GM21576 (cell line): Measurements from ENCODE around the gene CCDC177.

ENCODE experiments used
- ATAC-seq: cut with Tn5 transposase; IDR thresholded peaks from one replicate; pipeline ENCODE4 v1.9.1; 2021; ENCODE audit warnings: mild to moderate bottlenecking, moderate library complexity; ENCODE audit not compliant: unreplicated experiment

The CCDC177 gene

GRCh38 chr14:69569859-69570258 is 4.8 kb downstream of the CCDC177 start:
- ATAC-seq: no peak

GRCh38 chr14:69567563-69567962 is 7.1 kb downstream of the CCDC177 start:
- ATAC-seq: no peak

DNA sequence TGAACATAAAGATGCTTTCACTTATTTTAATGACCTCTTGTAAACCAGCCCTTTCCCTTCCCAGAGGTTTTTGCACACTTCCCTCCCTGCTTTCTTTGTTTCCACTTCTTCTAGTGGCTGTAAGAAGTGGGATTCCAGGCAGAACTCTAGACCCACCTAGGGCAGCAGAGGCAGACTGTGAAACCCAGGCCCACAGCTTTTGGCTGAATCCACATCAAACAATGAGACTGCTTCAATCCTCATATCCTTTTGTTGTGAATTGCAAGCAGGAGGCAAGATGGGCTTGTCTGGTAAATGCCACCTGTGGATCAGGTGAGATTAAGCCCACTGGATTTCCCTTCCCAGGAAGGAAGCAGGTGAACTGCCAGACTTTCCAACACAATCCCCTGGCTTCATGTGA is 12.8 kb downstream of the CCDC177 start:
- no peak for ATAC-seq

DNA sequence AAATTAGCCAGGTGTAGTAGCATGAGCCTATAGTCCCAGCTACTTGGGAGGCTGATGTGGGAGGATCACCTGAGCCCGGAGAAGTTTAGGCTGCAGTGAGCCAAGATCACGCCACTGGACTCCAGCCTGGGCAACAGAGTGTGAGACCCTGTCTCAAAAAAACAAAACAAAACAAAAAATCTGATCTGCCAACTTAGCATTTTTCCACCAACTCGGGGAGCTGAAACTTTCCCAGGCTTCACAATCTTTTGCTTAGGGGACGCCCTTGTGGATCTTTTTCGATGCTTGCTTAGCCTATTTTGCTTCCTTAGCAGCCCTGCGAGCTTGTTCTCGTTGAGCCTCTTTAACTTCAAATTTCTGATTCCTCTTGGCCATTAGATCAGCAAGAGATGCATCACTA is 13.8 kb downstream of the CCDC177 start:
- no peak for ATAC-seq

GRCh38 chr14:69559581-69560011 is 15.1 kb downstream of the CCDC177 start:
- no peak for ATAC-seq

GRCh38 chr14:69558774-69559173 is 15.9 kb downstream of the CCDC177 start:
- no peak for ATAC-seq

DNA sequence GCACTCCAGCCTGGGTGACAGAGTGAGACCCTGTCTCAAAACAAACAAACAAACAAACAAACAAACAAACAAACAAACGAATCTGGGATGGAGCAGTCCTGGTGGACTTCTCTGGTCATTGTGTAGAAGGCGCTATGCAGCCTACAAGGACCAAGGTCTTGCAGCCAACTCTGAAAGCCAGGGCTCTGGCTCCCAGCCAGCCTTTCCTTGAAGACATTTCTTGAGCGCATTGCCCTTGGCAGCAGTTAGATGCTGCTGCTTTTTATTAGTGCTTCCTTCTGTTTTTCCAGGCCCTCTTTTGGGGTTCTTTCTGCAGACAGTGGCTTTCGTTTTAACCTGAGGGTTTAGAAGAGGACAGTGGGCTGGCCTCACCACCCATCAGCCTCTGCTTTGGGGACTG is 20.2 kb downstream of the CCDC177 start:
- ATAC-seq: no peak

GRCh38 chr14:69553252-69553651 is 21.4 kb downstream of the CCDC177 start:
- no peak for ATAC-seq

GRCh38 chr14:69551511-69551910 is 23.2 kb downstream of the CCDC177 start:
- ATAC-seq: no peak

DNA sequence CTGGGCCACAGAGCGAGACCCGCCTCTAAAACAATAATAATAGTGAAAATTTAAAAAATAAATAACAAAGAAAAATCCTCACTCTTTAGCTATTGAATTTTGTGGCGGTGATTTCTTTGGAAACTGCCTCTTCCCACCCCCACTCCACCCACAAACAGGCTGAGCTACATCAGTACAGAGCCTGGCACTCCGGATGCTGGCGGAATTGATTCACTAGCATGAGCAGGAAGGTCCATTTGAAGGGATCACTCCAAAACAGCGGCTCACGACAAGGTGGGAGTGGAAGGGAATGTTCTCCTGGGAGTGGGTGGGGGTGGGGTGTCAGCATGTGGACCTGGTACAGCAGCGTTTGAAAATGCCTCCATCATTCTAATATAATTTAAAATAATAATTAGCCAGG is 26.1 kb downstream of the CCDC177 start:
- ATAC-seq: no peak

- ATAC-seq: no peak
Observed at GRCh38 chr14:69547701-69548348, 26.8 kb downstream of the CCDC177 start.

DNA sequence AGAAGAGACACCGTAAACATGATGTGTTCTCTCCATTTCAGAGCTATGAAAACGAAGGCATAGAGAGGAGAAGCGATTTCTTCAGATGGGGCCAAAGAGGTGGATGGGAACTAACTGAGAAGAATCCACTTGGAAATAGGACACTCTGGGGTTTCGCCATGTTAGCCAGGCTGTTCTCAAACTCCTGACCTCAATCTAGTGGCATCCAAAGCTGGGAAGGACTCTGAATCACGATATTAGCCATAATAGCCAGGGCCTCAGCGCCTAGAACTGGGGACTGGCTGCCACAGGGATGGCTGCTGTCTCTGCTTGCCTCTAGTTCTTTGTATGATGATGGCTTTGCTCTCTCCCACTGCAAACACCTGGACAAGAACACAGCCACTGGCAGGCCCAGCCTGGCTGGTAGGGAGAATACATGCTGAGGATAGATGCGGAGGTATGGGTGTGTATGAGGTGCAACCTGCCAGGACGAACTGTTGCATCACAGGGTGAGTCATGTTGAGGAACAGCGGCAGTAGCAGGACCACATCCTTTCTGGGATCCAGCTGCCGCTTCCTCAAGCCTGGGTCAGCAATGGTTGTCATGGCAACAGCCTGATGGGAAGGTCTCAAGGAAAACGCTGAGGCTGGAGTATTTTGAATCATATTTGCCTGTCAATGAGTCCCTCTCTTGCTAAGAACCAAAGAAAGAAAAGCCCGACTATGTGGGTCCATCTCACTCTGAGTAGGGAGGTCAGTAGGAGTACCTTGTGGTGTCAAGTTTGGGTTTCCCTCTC is 31.1 kb downstream of the CCDC177 start:
- no peak for ATAC-seq

DNA sequence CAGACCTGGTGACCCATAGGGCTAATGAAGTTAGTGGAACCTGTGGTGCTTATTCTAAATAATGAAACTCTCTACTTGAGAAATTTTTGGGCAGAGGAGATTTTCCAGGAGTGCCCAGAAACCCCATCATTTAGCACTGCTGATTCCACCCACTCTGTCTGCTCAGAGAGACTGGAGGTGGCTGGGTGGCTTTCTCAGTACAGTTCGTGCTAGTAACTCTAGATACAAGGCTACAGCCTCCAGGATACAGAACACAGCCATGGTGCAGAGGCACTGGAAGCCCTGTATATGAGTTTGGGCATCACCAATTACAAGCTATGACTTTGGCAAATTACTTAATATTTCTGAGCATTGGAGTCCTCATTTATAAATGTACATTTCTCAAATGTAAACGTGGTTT is 32.4 kb downstream of the CCDC177 start:
- no peak for ATAC-seq

GRCh38 chr14:69540654-69541335 is 33.9 kb downstream of the CCDC177 start:
- ATAC-seq: no peak

GRCh38 chr14:69539631-69540410 is 34.9 kb downstream of the CCDC177 start:
- no peak for ATAC-seq

DNA sequence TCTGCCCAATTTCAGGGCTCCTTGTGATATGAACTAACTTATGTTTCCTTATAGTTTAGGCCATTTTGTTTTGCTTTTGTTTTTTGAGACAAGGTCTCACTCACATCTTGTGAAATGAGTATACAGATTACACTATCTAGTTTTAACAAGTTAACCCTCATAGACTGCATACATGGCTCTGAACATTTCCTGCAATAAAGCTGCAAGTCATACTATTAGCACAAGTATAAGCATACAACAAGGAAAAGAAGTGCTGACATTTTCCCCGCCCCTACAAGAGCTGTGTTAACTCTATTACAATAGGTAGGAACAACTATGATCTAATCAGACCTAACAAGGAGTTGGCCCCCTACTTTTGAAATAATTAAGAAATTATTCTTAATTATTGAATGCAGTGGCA is 35.9 kb downstream of the CCDC177 start:
- ATAC-seq: no peak

DNA sequence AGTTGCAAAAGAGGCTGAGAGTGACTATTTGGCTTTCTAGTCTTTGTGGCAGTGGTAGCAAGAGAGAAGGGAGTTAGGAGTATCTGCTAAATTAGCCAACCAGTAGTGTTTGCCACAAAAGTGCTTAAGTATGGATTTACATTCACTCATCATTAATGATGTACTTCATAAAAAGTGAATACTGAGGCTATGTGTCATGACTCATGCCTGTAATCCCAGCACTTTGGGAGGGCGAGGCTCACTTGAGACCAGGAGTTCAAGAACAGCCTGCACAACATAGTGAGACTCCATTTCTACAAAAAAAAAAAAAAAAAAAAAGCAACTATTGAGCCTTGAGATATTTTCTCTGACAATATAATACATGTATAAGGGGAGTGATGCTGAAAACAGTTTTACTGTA is 36.8 kb downstream of the CCDC177 start:
- no peak for ATAC-seq

DNA sequence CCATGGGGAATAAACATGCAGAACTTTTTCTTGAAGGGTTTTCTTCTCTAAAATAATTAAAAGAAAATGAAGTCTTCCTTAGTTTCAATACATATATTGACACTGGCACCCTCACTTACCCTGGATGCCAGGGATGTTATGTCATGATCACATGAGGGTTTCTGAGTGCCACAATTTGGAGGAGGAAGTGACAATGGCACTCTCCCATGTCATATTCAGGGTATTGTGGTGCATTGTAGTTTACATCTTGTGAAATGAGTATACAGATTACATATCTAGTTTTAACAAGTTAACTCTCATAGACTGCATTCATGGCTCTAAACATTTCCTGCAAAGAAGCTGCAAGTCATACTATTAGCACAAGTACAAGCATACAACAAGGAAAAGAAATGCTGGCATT is 37.7 kb downstream of the CCDC177 start:
- ATAC-seq: no peak

DNA sequence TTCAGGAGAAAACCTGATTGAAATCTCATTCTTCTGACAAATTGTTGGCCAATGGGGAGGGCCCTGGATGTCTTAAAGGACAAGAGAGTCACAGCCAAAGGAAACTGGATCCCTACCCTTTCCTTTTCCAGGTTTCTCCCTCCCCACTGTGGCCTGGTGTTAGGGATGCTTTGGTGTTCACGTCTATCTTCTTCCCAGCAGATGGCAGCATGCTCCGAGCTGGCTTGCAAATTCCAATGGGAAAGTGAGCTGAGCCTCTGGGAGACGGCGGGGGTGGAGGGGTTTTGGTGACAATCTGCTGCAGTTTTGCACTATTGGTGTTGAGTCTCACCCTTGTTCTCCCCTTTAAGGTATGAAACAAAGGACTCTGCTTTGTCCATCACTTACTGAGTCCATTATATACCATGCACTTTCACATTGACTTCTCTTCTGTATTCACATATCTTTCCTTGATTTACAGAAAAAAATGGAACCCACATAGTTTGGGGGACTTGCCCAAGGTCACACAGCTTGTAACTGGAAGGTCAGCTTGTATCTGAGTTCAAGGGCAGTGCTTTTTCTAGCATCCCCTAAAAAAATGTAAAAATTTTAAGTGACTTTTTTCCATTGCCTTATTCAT is 39.3 kb downstream of the CCDC177 start:
- ATAC-seq: no peak

DNA sequence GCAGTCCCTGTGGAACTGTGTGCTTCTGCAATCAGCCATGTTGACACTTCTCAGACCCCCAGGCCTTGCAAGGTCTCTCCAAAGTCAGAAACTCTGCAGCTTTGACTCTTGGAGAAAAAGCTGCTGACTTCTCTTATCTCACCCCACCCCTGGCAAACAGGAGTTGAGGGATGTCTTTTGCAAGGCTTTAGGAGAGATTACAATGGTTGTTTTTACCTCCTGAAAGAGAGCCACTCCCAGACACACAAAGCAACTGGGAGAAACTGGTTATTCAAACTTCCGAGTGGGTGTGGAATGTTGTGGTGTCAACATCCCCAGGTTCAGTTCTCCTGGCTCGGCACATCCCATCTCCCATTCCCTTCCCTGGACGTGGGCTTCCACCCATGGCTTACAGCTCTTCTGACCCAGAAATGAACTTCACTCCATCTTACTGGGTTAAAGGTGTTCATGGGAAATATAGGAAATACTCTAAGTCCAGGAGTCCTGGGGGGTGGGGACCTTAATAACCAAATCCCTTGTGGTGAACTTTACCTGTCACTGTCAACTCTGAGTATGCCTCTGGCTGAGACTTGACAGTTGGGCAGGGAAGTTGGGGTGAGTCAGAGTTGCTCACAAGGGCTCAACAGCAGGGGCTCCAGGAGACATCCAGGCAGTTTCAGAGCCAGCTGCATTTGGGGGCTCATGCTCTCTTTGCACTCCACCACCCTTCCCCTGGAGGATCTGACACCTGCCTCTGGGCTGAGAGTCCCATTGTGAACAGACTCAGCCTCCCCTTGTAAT is 41.9 kb downstream of the CCDC177 start:
- ATAC-seq: no peak
